ENCODE results near the gene TRIM65.
"Not testable (repeated sequence)": the region's sequence is repeated elsewhere in the genome, so short reads cannot be mapped to it uniquely, and the experiment has no call there.

The TRIM65 gene

DNA sequence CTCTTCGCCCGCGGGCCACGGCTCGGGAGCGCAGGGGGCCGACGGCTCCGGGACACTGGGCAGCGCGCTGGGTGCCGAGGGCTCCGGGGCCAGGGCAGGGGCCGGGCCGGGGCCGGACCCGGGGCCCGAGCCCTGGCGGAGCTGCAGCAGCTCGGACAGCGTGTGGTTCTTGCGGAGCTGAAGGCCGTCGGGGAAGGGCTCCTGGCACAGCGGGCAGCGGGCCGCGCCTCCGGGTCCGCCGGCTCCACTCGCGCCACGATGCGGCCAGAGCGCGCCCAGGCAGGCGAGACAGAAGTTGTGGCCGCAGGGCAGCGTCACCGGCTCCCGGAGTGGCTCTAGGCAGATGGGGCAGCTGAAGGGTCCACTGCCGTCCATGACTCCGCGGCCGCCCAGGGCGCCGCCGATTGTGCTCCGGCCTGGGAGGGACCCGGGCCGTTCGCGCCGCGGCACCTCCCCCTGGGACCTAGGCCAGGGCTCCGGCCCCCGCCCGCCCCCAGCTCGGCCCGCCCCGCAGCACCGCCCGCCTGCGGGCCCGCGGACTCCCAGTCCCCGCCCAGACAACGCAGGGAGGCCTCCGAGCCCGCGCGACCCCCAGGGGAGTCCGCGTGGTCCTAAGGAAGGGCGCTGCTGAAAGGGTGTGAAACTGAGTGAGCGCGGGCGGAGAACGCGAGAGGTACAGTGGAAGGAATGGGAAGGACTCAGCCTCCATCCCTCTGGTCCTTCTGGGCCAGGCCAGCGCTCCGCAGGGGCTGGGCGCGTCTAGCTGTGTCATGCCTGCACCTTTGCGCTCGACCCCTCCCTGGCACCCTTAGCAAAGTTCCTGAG, 18.4 kb downstream of the TRIM65 start, which contains the start of gene TRIM47:
TRIM47 (minus strand) TSS at position 408 of the 825 bp plus-strand sequence; CDS start at position 375, 33 bp downstream.
- H3K27ac ChIP-seq = peak within 1 kb of the TSS; percentile 73 to 99 (median 94)
- peak within 1 kb of the TSS; percentile 52 to 82 (median 69) for H3K4me3 ChIP-seq

DNA sequence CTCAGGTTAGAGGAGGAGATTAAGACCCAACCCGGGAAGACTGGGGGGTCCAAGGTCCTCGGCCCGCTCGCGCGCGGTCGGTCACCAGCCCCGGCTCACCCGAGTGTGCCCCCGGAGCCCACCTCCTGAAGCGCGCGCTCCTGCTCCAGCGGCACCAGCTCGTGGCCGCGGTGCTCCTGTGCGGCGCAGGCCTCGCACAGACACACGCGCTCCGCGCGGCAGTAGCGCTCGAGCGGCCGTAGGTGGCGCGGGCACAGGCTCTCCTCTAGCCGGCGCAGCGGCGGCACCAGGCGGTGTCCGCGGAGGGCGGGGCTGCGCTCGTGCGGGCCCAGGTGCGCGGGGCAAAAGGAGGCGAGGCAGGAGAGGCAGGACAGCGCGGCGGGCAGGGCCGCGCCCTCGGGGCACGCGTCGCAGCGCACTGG, 19.0 kb downstream of the TRIM65 start:
- Histone ChIP-seq H3K4me3 (peak overlapping the region; percentile 52 to 82 (median 69)), H3K27ac (peak overlapping the region; percentile 73 to 99 (median 94))

DNA sequence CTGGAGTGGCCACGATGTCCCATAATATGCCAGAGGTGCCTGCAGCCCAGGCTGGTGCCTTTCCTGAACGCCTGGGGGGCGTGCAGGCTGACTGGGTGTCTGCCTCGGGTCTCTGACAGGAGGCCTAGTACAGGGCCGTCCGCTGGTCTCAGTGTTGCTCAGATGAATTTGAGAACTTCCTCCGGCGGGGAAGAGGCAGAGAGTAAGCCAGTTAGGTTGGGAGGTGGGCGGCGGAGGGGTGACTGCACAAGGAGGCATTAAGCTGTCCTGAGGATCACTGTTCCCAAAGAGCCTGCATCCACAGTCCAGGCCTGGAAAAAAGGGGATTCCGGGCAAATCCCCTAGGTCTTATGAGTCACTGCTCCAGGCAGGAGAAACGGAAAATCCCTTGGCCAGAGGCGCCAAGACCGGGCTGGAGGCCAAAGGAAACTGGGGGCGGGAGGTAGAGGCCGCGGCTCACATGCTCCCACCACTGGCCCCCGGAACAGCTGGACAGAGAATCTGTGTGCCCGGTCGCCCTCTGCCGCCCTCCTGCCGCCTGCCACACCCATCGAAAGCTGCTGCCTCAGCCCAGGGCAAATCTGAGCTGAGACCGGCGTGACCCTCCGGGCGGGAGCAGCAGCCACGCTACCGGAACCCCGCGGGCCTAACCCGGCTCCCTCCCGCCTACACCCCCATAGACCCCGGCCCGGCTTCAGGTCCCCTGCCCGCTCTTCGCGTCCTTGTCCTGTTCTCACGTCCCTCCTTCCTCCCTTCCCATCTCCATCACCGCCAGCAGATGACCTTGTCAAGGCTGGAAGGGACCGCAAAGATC, 19.6 kb downstream of the TRIM65 start:
- H3K27ac ChIP-seq = peak overlapping the region; percentile 73 to 99 (median 94)
- H3K4me3 ChIP-seq = peak overlapping the region; percentile 52 to 82 (median 69)

DNA sequence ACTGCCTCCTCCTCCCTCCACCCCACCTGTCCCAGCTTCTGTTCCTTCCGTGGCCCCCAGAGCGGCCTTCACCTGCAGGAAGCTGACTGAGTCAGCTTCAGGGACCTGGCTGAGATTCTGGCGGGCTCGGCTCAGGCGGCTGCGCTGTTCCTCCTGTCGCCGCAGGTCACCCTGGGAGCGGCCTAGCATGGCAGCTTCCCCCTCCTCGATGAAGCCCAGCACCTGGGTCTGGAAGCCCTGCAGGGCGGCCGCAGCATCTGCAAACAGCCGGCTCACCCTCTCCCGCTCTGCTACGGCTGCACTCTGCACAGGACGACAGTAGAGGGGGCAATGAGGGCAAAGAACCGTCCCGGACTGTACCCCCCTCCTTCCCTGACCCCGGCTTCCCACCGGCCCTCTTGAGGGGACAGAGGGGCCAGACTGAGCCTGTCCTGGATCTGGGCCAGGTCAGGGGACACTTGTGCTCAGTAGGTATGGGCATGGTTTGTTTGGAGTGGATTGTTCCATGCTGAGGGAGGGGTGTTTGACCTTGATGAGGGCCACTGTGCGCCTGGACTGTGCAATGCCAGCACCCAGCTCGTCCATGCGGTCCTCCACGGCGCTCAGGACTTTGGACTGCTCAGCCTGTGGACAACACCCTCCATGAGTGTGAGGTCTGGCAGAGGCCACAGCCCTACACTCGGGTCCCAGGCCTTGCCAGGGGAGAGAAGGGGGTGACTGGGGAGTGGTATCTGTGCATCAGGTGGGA, 20.4 kb downstream of the TRIM65 start:
- Histone ChIP-seq H3K4me3 (peak overlapping the region; percentile 52 to 82 (median 69)), H3K27ac (peak overlapping the region; percentile 38 to 99 (median 94))

- peak overlapping the region in 20 of 21 experiments; percentile 81 to 99 (median 94) for H3K27ac ChIP-seq
- peak overlapping the region; percentile 52 to 82 (median 69) for H3K4me3 ChIP-seq
These were observed 20.9 kb downstream of the TRIM65 start for GRCh38 chr17:75875940-75876189.

- H3K4me3 ChIP-seq = peak overlapping the region; percentile 52 to 82 (median 69)
These were observed 21.4 kb downstream of the TRIM65 start for GRCh38 chr17:75875182-75875939.

DNA sequence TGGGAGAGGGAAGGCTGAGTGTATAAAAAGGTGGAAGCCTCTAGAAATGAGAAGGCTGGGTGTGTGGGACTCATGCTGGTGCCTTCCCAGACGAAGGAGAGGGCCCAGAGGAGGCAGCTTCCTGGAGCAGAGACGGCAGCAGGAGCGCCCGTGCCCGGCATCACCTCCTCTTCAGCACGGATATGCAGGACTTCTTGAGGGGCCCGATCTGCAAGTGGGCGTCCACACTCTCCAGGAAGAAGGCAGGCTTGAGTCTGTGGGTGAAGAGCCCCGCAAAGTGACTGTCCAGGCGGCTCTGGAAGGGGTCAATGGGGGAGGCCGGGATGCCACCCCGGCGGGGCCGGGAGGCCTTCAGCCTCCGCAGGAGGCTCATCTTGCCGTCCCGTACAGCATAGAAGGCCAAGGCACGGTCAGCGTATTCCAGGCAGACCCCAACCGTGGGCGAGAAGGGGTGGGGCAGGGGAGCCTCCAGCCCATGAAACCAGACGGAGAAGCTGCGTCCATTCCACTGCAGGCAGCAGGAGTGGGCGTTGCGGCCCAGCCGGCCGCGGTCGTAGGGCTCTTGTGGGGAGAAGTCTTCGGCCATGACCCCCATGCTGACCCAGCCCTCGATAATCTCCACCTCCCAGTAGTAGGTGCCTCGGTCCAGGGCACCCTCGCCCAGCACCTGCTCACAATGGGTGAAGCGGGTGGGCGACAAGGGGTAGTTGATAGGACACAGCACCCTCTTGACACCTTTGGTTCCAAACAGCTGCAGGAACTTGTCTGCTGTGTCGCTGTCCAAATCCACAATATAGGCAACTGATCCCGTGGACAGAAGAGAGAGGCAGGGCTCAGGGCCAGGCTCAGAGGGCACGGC, 22.2 kb downstream of the TRIM65 start:
- H3K27ac ChIP-seq = peak overlapping the region in 18 of 21 experiments; percentile 81 to 99 (median 94)
- no peak overlapping the region for H3K4me3 ChIP-seq

More at GRCh38 chr17:75875182-75875939, 21.4 kb downstream of the TRIM65 start:
- peak overlapping the region in 20 of 21 experiments; percentile 81 to 99 (median 94) for H3K27ac ChIP-seq

DNA sequence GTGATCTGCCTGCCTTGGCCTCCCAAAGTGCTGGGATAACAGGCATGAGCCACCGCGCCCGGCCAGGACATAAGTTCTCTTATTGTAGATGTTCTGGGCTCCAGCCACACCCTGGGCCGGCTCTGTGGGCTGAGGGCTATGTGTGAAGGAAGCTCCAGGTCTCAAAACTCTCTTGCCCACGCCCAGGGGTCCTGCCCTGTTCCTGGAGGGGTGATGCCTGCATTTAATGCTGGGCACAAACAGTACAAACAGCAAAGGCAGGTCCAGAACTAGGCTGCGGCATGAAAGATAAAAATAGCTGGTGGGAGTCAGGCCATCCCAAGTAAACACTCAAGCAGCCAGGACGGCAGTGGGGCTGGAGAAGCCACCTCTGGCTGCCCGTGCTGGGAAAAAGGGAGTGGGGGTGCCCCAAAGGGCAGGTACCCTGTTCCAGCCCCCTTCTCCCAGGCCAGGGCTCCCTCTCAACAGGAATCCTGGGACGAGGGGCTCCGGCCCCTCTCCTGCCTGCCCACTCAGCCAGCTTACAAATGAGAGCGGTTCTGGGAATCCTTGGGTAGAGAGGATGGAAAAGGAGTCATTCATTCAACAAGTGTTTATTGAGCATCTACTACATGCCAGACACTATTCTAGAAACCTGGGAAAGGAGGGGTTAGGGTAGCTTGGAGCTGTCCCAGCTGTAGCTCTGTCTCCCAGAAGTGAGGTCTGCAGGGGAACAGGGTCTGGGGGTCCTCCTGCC, 23.0 kb downstream of the TRIM65 start:
- peak overlapping the region in 20 of 21 experiments; percentile 1 to 99 (median 88) for H3K27ac ChIP-seq
- H3K4me3 ChIP-seq = no peak overlapping the region

DNA sequence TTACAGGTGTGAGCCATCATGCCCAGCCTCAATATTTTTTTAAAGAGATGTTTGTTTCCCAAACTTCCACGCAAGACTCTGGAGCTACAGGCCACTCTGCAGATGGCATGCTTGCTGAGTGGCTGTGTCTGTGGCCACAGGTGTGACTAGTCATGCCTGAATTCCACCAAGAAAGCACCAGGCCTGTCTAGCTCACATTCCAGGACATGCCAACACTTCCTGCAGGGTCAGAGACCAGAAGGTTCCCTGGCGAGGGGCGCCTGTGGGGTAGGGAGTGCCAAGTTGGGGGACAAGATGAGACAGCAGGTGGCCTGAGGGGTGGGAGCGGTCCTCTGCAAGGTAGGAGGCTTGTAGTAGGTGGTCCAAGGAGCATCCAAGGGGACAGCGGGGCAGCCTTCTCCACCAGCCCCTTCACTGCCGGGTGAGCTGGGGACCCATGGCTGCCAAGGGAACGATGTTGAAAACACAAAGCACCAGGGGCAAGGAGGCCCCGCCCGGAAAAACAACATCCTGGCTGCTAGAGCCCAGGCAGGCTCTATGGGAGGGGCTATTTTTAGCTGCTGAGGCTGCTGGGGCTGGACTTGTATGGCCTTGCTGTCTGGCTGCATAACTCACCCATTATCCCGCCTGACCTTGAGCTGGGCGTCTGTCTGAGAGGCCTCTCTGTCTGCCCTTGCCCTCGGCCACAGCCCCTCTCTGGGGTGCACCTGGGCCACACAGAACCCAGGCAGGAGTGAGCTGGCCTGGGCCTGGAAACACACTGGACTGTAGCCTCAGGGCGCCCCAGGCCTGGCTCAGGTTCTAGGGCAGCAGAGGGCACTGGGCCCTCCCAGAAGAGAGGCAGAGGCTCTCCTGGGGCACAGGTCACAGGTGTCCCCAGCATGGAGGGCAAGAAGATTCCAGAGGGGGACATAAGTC, 24.1 kb downstream of the TRIM65 start:
- Histone ChIP-seq H3K27ac (peak overlapping the region; percentile 1 to 99 (median 87)), H3K4me3 (no peak overlapping the region)

DNA sequence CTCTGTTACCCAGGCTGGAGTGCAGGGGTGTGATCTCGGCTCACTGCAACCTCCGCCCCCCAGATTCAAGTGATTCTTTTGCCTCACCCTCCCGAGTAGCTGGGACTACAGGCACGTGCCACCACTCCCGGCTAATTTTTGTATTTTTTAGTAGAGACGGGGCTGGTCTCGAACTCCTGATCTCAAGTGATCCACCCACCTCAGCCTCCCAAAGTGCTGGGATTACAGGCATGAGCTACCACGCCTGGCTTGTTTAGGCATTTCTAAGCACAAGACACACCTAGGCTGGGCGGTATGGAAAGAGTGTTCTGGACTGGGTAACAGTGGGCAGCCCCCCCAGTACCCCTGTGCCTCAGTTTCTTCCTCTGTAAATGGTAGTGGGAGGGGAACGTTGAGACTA, 26.5 kb downstream of the TRIM65 start:
- not testable (repeated sequence) for H3K4me3 ChIP-seq
- H3K27ac ChIP-seq = peak overlapping the region in 17 of 21 experiments; percentile 16 to 96 (median 81)

DNA sequence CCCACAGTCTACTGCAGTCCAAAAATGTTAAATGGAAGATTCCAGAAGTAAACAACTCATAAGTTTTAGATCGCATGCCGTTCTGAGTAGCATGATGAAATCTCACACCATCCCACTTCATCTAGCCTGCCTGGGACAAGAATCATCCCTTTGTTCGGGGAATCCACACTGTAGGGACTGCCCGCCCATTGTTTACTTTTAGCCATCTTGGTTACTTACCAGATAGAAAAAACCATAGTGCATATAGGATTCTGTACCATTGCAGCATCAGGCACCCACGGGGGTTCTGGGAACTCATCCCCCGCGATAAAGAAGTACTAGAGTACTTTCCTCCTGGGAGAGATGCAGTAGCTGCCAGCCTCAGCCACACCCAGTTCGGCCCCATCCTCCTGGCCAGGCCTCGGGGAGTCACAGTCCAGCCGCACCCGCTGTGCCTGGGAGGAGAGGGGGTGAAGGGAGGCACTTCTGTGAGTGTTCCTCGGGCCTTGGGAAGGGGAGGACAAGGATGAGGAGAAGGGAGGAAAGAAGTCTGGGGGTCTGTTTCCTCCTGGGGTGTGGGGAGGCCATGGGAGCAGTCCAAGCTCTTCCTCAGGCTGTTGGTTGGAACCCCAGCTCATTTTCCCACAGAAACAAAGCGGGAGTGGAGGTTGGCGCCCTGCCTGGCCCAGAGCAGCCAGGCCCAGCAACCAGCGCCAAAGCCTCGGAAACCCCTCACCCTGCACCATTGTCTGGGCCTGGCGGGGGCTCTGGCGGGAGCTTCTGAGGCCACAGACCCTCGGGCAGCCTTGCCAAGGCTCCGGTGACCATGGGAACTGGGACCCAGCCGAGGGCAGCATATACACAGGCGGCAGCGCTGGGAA, 27.2 kb downstream of the TRIM65 start:
- H3K4me3 ChIP-seq = peak overlapping the region in 2 of 7 experiments; percentile 0 to 1
- peak overlapping the region; percentile 16 to 96 (median 71) for H3K27ac ChIP-seq

- peak overlapping the region in 16 of 21 experiments; percentile 9 to 96 (median 71) for H3K27ac ChIP-seq
- H3K4me3 ChIP-seq = not testable (repeated sequence)
These were observed 27.9 kb downstream of the TRIM65 start for GRCh38 chr17:75868730-75869281.

GRCh38 chr17:75865404-75866188, 31.2 kb downstream of the TRIM65 start:
- peak overlapping the region in 12 of 21 experiments; percentile 21 to 78 (median 70) for H3K27ac ChIP-seq
- not testable (repeated sequence) for H3K4me3 ChIP-seq

DNA sequence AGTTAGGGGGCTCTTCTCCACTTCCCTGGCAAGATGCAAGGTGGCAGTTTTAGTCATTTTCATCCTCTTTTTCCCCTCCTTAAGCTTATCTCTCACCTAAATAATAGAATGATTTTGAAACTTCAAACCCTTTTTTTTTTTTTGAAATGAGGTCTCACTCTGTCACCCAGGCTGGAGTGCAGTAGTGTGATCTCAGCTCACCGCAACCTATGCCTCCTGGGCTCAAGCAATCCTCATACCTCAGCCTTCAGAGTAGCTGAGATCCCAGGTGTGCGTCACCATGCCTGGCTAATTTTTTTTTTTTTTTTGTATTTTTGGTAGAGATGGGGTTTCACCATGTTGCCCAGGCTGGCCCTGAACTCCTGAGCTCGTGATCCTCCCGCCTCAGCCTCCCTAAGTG, 31.9 kb downstream of the TRIM65 start:
- not testable (repeated sequence) for H3K4me3 ChIP-seq
- H3K27ac ChIP-seq = peak overlapping the region in 15 of 21 experiments; percentile 11 to 78 (median 69)
